ENCODE data around the gene MSX1.

The MSX1 gene

GRCh38 chr4:4824232-4824631 is 35.2 kb upstream of the MSX1 start:
- no peak overlapping the region for H3K27ac ChIP-seq (ENCODE audit: low read length)
- peaks cover 13% of the 10 kb centered on the region for H3K27me3 ChIP-seq (ENCODE audit: insufficient read depth, low read length)
- no peak overlapping the region for H3K4me3 ChIP-seq (ENCODE audit: low read length)
- H3K9ac ChIP-seq (ENCODE audit: low read depth, low read length), result no peak overlapping the region
- no peaks in the 10 kb centered on the region; the same call in none of the 2 replicates for H3K9me3 ChIP-seq (ENCODE audit: insufficient read depth, low read depth, low read length)
- H3K36me3 ChIP-seq (ENCODE audit: insufficient read depth, low read depth, low read length), result no peaks in the 10 kb centered on the region
- H3K4me1 ChIP-seq (ENCODE audit: insufficient read depth, low read length), result no peaks in the 10 kb centered on the region

- H3K9ac ChIP-seq (ENCODE audit: low read depth, low read length), result no peak overlapping the region
- H3K9me3 ChIP-seq (ENCODE audit: insufficient read depth, low read depth, low read length), result no peaks in the 10 kb centered on the region; the same call in none of the 2 replicates
- H3K36me3 ChIP-seq (ENCODE audit: insufficient read depth, low read depth, low read length), result no peaks in the 10 kb centered on the region
- H3K27ac ChIP-seq (ENCODE audit: low read length), result no peak overlapping the region
- H3K4me1 ChIP-seq (ENCODE audit: insufficient read depth, low read length), result no peaks in the 10 kb centered on the region
- peaks cover 20% of the 10 kb centered on the region for H3K27me3 ChIP-seq (ENCODE audit: insufficient read depth, low read length)
- H3K4me3 ChIP-seq (ENCODE audit: low read length), result no peak overlapping the region
Observed at GRCh38 chr4:4825431-4825830, 34.0 kb upstream of the MSX1 start.

- H3K27ac ChIP-seq (ENCODE audit: low read length), result no peak overlapping the region
- H3K9ac ChIP-seq (ENCODE audit: low read depth, low read length), result no peak overlapping the region
- peaks cover 20% of the 10 kb centered on the region for H3K27me3 ChIP-seq (ENCODE audit: insufficient read depth, low read length)
- no peaks in the 10 kb centered on the region for H3K4me1 ChIP-seq (ENCODE audit: insufficient read depth, low read length)
- no peaks in the 10 kb centered on the region for H3K9me3 ChIP-seq (ENCODE audit: insufficient read depth, low read depth, low read length)
- no peak overlapping the region for H3K4me3 ChIP-seq (ENCODE audit: low read length)
- H3K36me3 ChIP-seq (ENCODE audit: insufficient read depth, low read depth, low read length), result no peaks in the 10 kb centered on the region
Observed at GRCh38 chr4:4829837-4830236, 29.6 kb upstream of the MSX1 start.

- H3K4me1 ChIP-seq (ENCODE audit: insufficient read depth, low read length), result no peaks in the 10 kb centered on the region
- H3K9ac ChIP-seq (ENCODE audit: low read depth, low read length), result no peak overlapping the region
- no peak overlapping the region for H3K4me3 ChIP-seq (ENCODE audit: low read length)
- peaks cover 20% of the 10 kb centered on the region for H3K27me3 ChIP-seq (ENCODE audit: insufficient read depth, low read length)
- H3K36me3 ChIP-seq (ENCODE audit: insufficient read depth, low read depth, low read length), result no peaks in the 10 kb centered on the region
- H3K9me3 ChIP-seq (ENCODE audit: insufficient read depth, low read depth, low read length), result no peaks in the 10 kb centered on the region
- no peak overlapping the region for H3K27ac ChIP-seq (ENCODE audit: low read length)
Observed at GRCh38 chr4:4831266-4831665, 28.2 kb upstream of the MSX1 start.

- Histone ChIP-seq H3K27ac (ENCODE audit: low read length) (no peak overlapping the region), H3K4me1 (ENCODE audit: insufficient read depth, low read length) (no peaks in the 10 kb centered on the region), H3K9me3 (ENCODE audit: insufficient read depth, low read depth, low read length) (no peaks in the 10 kb centered on the region), H3K27me3 (ENCODE audit: insufficient read depth, low read length) (peaks cover 24% of the 10 kb centered on the region), H3K4me3 (ENCODE audit: low read length) (no peak overlapping the region), H3K9ac (ENCODE audit: low read depth, low read length) (no peak overlapping the region), H3K36me3 (ENCODE audit: insufficient read depth, low read depth, low read length) (no peaks in the 10 kb centered on the region)
Observed at GRCh38 chr4:4831825-4832224, 27.6 kb upstream of the MSX1 start.

- Histone ChIP-seq H3K9ac (ENCODE audit: low read depth, low read length) (no peak overlapping the region), H3K27me3 (ENCODE audit: insufficient read depth, low read length) (peaks cover 43% of the 10 kb centered on the region), H3K4me1 (ENCODE audit: insufficient read depth, low read length) (no peaks in the 10 kb centered on the region), H3K4me3 (ENCODE audit: low read length) (no peak overlapping the region), H3K9me3 (ENCODE audit: insufficient read depth, low read depth, low read length) (no peaks in the 10 kb centered on the region), H3K36me3 (ENCODE audit: insufficient read depth, low read depth, low read length) (no peaks in the 10 kb centered on the region), H3K27ac (ENCODE audit: low read length) (no peak overlapping the region)
Observed at GRCh38 chr4:4836044-4836443, 23.4 kb upstream of the MSX1 start.

GRCh38 chr4:4837316-4837715 is 22.1 kb upstream of the MSX1 start:
- H3K4me3 ChIP-seq (ENCODE audit: low read length), result no peak overlapping the region
- no peak overlapping the region for H3K27ac ChIP-seq (ENCODE audit: low read length)
- no peaks in the 10 kb centered on the region for H3K4me1 ChIP-seq (ENCODE audit: insufficient read depth, low read length)
- no peak overlapping the region for H3K9ac ChIP-seq (ENCODE audit: low read depth, low read length)
- no peaks in the 10 kb centered on the region for H3K9me3 ChIP-seq (ENCODE audit: insufficient read depth, low read depth, low read length)
- H3K27me3 ChIP-seq (ENCODE audit: insufficient read depth, low read length), result peaks cover 54% of the 10 kb centered on the region
- no peaks in the 10 kb centered on the region for H3K36me3 ChIP-seq (ENCODE audit: insufficient read depth, low read depth, low read length)

- Histone ChIP-seq H3K4me3 (ENCODE audit: low read length) (no peak overlapping the region), H3K9me3 (ENCODE audit: insufficient read depth, low read depth, low read length) (no peaks in the 10 kb centered on the region), H3K36me3 (ENCODE audit: insufficient read depth, low read depth, low read length) (no peaks in the 10 kb centered on the region), H3K4me1 (ENCODE audit: insufficient read depth, low read length) (no peaks in the 10 kb centered on the region), H3K27ac (ENCODE audit: low read length) (no peak overlapping the region), H3K27me3 (ENCODE audit: insufficient read depth, low read length) (peaks cover 64% of the 10 kb centered on the region), H3K9ac (ENCODE audit: low read depth, low read length) (no peak overlapping the region)
Observed at GRCh38 chr4:4838051-4838935, 21.2 kb upstream of the MSX1 start.

- H3K27ac ChIP-seq (ENCODE audit: low read length), result no peak overlapping the region
- H3K9ac ChIP-seq (ENCODE audit: low read depth, low read length), result no peak overlapping the region
- peaks cover 72% of the 10 kb centered on the region for H3K27me3 ChIP-seq (ENCODE audit: insufficient read depth, low read length)
- H3K36me3 ChIP-seq (ENCODE audit: insufficient read depth, low read depth, low read length), result no peaks in the 10 kb centered on the region
- H3K9me3 ChIP-seq (ENCODE audit: insufficient read depth, low read depth, low read length), result no peaks in the 10 kb centered on the region
- no peak overlapping the region for H3K4me3 ChIP-seq (ENCODE audit: low read length)
- H3K4me1 ChIP-seq (ENCODE audit: insufficient read depth, low read length), result no peaks in the 10 kb centered on the region
Observed at GRCh38 chr4:4838936-4839810, 20.3 kb upstream of the MSX1 start.

GRCh38 chr4:4840351-4840750 is 19.1 kb upstream of the MSX1 start:
- H3K27ac ChIP-seq (ENCODE audit: low read length), result no peak overlapping the region
- no peak overlapping the region for H3K4me3 ChIP-seq (ENCODE audit: low read length)
- peaks cover 82% of the 10 kb centered on the region for H3K27me3 ChIP-seq (ENCODE audit: insufficient read depth, low read length)
- no peaks in the 10 kb centered on the region for H3K36me3 ChIP-seq (ENCODE audit: insufficient read depth, low read depth, low read length)
- H3K9me3 ChIP-seq (ENCODE audit: insufficient read depth, low read depth, low read length), result no peaks in the 10 kb centered on the region
- H3K9ac ChIP-seq (ENCODE audit: low read depth, low read length), result no peak overlapping the region
- H3K4me1 ChIP-seq (ENCODE audit: insufficient read depth, low read length), result no peaks in the 10 kb centered on the region

- Histone ChIP-seq H3K4me1 (ENCODE audit: insufficient read depth, low read length) (no peaks in the 10 kb centered on the region), H3K9ac (ENCODE audit: low read depth, low read length) (no peak overlapping the region), H3K36me3 (ENCODE audit: insufficient read depth, low read depth, low read length) (no peaks in the 10 kb centered on the region), H3K4me3 (ENCODE audit: low read length) (no peak overlapping the region), H3K9me3 (ENCODE audit: insufficient read depth, low read depth, low read length) (no peaks in the 10 kb centered on the region), H3K27ac (ENCODE audit: low read length) (no peak overlapping the region), H3K27me3 (ENCODE audit: insufficient read depth, low read length) (peaks cover 87% of the 10 kb centered on the region)
Observed at GRCh38 chr4:4841156-4841555, 18.3 kb upstream of the MSX1 start.
